Right lobe of liver (tissue), 4 donors: ENCODE measurements around the gene UQCR10.

ENCODE experiments used
- CTCF ChIP-seq, 4 donors: fragments of 200-600 bp in 3 of 4; fragments of 450-650 bp in 1 of 4; IDR thresholded peaks; one replicate each; pipeline versions ENCODE4 v1.5.1 to v1.8.0; 2016 to 2022; ENCODE audit warnings: antibody characterized with exemption in 4 of 4, mild to moderate bottlenecking in 2 of 4
- POLR2A ChIP-seq: fragments of 450-650 bp; IDR thresholded peaks from one replicate; pipeline ENCODE4 v1.6.1; 2017; ENCODE audit warnings: antibody characterized with exemption, mild to moderate bottlenecking
- donor health status: DM: no; HTN: no; CAD: no.
- donor health status: DM: no; HTN: no; CAD: no.
- donor health status: DM: no; HTN: yes; CAD: no.

GRCh38 chr22:29722587-29722986 is 44.6 kb upstream of the UQCR10 start:
- TF ChIP-seq POLR2A: no peak
- TF ChIP-seq CTCF (IDR thresholded peaks at IDR 0.05): no peak
